Spleen (tissue), 11 donors: Measurements from ENCODE around the gene LAMC2. TPM values are rescaled to one million over a fixed set of nuclear protein-coding genes. Genes with fewer than 3 reads are reported as not detected.

Experiments used
- DNase-seq: peaks from one replicate; pipeline ENCODE4 v3.0.0-alpha.2; 2020
- H3K27ac ChIP-seq, 8 donors: fragments of 200-600 bp; sonication (generic) in 7 of 8; 1 replicate in 4 of 8; 2 replicates in 4 of 8; pipeline versions ENCODE4 v1.5.0 to v1.8.0; 2016 to 2021; ENCODE audit warnings: inconsistent platforms in 4 of 8, mild to moderate bottlenecking in 4 of 8, moderate library complexity in 1 of 8
- H3K27me3 ChIP-seq, 7 donors: fragments of 200-600 bp; sonication (generic) in 6 of 7; replicated peaks in 1 of 7; 1 replicate in 4 of 7; 2 replicates in 3 of 7; pipeline versions ENCODE4 v1.5.0 to v1.8.0; 2016 to 2021; ENCODE audit warnings: inconsistent platforms in 3 of 7, mild to moderate bottlenecking in 1 of 7
- H3K36me3 ChIP-seq, 6 donors: fragments of 200-600 bp; sonication (generic) in 5 of 6; 1 replicate in 4 of 6; 2 replicates in 2 of 6; pipeline versions ENCODE4 v1.5.0 to v1.8.0; 2016 to 2021; ENCODE audit warnings: inconsistent platforms in 2 of 6
- H3K4me1 ChIP-seq, 6 donors: fragments of 200-600 bp; sonication (generic) in 5 of 6; 1 replicate in 3 of 6; 2 replicates in 3 of 6; pipeline versions ENCODE4 v1.5.0 to v1.8.0; 2016 to 2021; ENCODE audit warnings: inconsistent platforms in 3 of 6
- H3K4me3 ChIP-seq, 8 donors: fragments of 200-600 bp; sonication (generic) in 7 of 8; 1 replicate in 4 of 8; 2 replicates in 4 of 8; pipeline versions ENCODE4 v1.5.0 to v1.8.0; 2016 to 2021; ENCODE audit warnings: inconsistent platforms in 4 of 8, mild to moderate bottlenecking in 4 of 8, moderate library complexity in 2 of 8
- H3K9me3 ChIP-seq, 8 donors: fragments of 200-600 bp; sonication (generic) in 7 of 8; 1 replicate in 4 of 8; 2 replicates in 4 of 8; pipeline versions ENCODE4 v1.5.0 to v1.8.0; 2016 to 2021; ENCODE audit warnings: inconsistent platforms in 4 of 8
- CTCF ChIP-seq, 11 experiments: fragments of 200-600 bp in 7 of 11; fragments of 450-650 bp in 4 of 11; sonication (generic) in 4 of 11; IDR thresholded peaks in 8 of 11; conservative IDR thresholded peaks in 3 of 11; 1 replicate in 7 of 11; 2 replicates in 4 of 11; pipeline versions ENCODE4 v1.4.0 to v1.8.0; 2016 to 2021; ENCODE audit warnings: antibody characterized with exemption in 11 of 11, inconsistent platforms in 4 of 11, mild to moderate bottlenecking in 1 of 11
- POLR2A ChIP-seq, 3 donors: fragments of 450-650 bp; IDR thresholded peaks; one replicate each; pipeline ENCODE4 v1.5.1; 2017; ENCODE audit warnings: antibody characterized with exemption in 3 of 3, mild to moderate bottlenecking in 1 of 3
- POLR2AphosphoS5 ChIP-seq, 3 donors: sonication (generic); formaldehyde crosslinking; IDR thresholded peaks; one replicate each; pipeline ENCODE4 v1.5.1; 2017; ENCODE audit warnings: antibody characterized with exemption in 3 of 3
- WGBS, 5 donors: extraction: QIAGEN DNeasy Blood & Tissue Kit in 3 of 5; methylation state at CpG; one replicate each; pipeline versions ENCODE4 v1.1.5 to v1.1.7; 2013 to 2018; 5-methylcytosine and 5-hydroxymethylcytosine counted together
- intact Hi-C: fragments of 100-400 bp; cut with DNase I; formaldehyde crosslinking; loops from one replicate; pipeline ENCODE4 v1.15.0; 2023; ENCODE audit warnings: low total_unique reads
- polyA plus RNA-seq, 3 donors: library from polyadenylated mRNA; stranded (reverse); fragments of 200-250 nt; gene quantifications; one replicate each; pipeline ENCODE4 v1.2.1, GENCODE V29; 2013
- total RNA-seq, 7 donors: library from RNA; depleted of rRNA in 3 of 7; stranded (reverse); fragments of >200 nt in 3 of 7; fragmentation: NEBNext Ultra II Directional in 4 of 7; extraction: Animal tissue kit (Norgen Biotek cat#: 25700) in 4 of 7; gene quantifications; one replicate each; pipeline versions ENCODE4 v1.1.0 to v1.2.1, GENCODE V29; 2016 to 2021
- donor health status: healthy with polysubstance abuse.
- donor health status: DM: no; HTN: no; CAD: no; lungs with moderate emphysema.
- donor health status: DM: no; HTN: no; CAD: no.
- donor health status: Bipolar disorder and iron deficiency.
- donor health status: healthy.
- donor health status: DM: no; HTN: no; CAD: no.
- donor health status: DM: yes; HTN: yes; CAD: no.

The LAMC2 gene
- total and polyA plus RNA-seq, 10 donors, result 0.13 to 1.4 (median 0.67) TPM; not detected in 1

GRCh38 chr1:183164340-183164739, 21.7 kb upstream of the LAMC2 start:
- Histone ChIP-seq H3K36me3 (no peaks in the 10 kb centered on the region), H3K9me3 (no peaks in the 10 kb centered on the region), H3K4me3 (no peak overlapping the region), H3K27me3 (peaks cover 0 to 33% (median 0%) of the 10 kb centered on the region in 7 donors), H3K4me1 (no peaks in the 10 kb centered on the region), H3K27ac (no peak overlapping the region)
- DNase-seq, result no peak
- WGBS, 5 donors, result 87 to 95% (median 89%) methylated on average over 1 of the region's 1 CpG
- intact Hi-C loops, result no loop called here
- TF ChIP-seq POLR2AphosphoS5 (IDR thresholded peaks at IDR 0.05) (no peak), CTCF (IDR thresholded peaks at IDR 0.05 in 8 of 11, conservative IDR thresholded peaks at IDR 0.05 in 3 of 11) (no peak), POLR2A (IDR thresholded peaks at IDR 0.05) (no peak)

- Histone ChIP-seq H3K9me3 (no peaks in the 10 kb centered on the region), H3K36me3 (no peaks in the 10 kb centered on the region), H3K4me1 (no peaks in the 10 kb centered on the region), H3K4me3 (no peak overlapping the region), H3K27ac (no peak overlapping the region), H3K27me3 (peaks cover 0 to 32% (median 0%) of the 10 kb centered on the region in 7 donors)
- no peak for DNase-seq
- no peak for TF ChIP-seq CTCF (IDR thresholded peaks at IDR 0.05 in 8 of 11, conservative IDR thresholded peaks at IDR 0.05 in 3 of 11)
- no peak for TF ChIP-seq POLR2A (IDR thresholded peaks at IDR 0.05)
- no peak for TF ChIP-seq POLR2AphosphoS5 (IDR thresholded peaks at IDR 0.05)
- intact Hi-C loops, result no loop called here
- WGBS, 5 donors, result 93 to 97% (median 95%) methylated on average over 4 of the region's 4 CpGs
Measured at GRCh38 chr1:183164963-183165362, 21.1 kb upstream of the LAMC2 start.

GRCh38 chr1:183165456-183165855, 20.6 kb upstream of the LAMC2 start:
- Histone ChIP-seq H3K9me3 (no peaks in the 10 kb centered on the region), H3K27me3 (peaks cover 0 to 32% (median 0%) of the 10 kb centered on the region in 7 donors), H3K4me1 (no peaks in the 10 kb centered on the region), H3K27ac (no peak overlapping the region), H3K4me3 (no peak overlapping the region), H3K36me3 (no peaks in the 10 kb centered on the region)
- TF ChIP-seq POLR2A (IDR thresholded peaks at IDR 0.05) (no peak), POLR2AphosphoS5 (IDR thresholded peaks at IDR 0.05) (no peak), CTCF (IDR thresholded peaks at IDR 0.05 in 8 of 11, conservative IDR thresholded peaks at IDR 0.05 in 3 of 11) (no peak)
- intact Hi-C loops, result no loop called here
- WGBS, 5 donors, result 80 to 95% (median 91%) methylated on average over 2 of the region's 2 CpGs
- DNase-seq, result no peak

GRCh38 chr1:183166454-183166853, 19.6 kb upstream of the LAMC2 start:
- H3K27me3 ChIP-seq, result peaks cover 0 to 27% (median 0%) of the 10 kb centered on the region in 7 donors
- 86 to 100% (median 95%) methylated on average over 2 of the region's 2 CpGs for WGBS, 5 donors
- no peaks in the 10 kb centered on the region for H3K9me3 ChIP-seq
- intact Hi-C loops, result no loop called here
- no peak overlapping the region for H3K4me3 ChIP-seq
- no peak for DNase-seq
- TF ChIP-seq CTCF (IDR thresholded peaks at IDR 0.05 in 8 of 11, conservative IDR thresholded peaks at IDR 0.05 in 3 of 11) (no peak), POLR2AphosphoS5 (IDR thresholded peaks at IDR 0.05) (no peak)
- H3K36me3 ChIP-seq, result no peaks in the 10 kb centered on the region
- H3K4me1 ChIP-seq, result no peaks in the 10 kb centered on the region
- H3K27ac ChIP-seq, result no peak overlapping the region
